GM19328 (cell line): ENCODE measurements around the gene MRPL27.

ENCODE experiments used
- ATAC-seq: cut with Tn5 transposase; IDR thresholded peaks from one replicate; pipeline ENCODE4 v1.9.1; 2021; ENCODE audit warnings: mild to moderate bottlenecking, moderate library complexity; ENCODE audit not compliant: unreplicated experiment

Gene MRPL27

GRCh38 chr17:50388728-50389127 lies 15.7 kb upstream of the MRPL27 start:
- ATAC-seq, result no peak

- ATAC-seq, result no peak
These were observed 13.5 kb upstream of the MRPL27 start for GRCh38 chr17:50386510-50386909.

- ATAC-seq, result no peak
These were observed 9.9 kb upstream of the MRPL27 start for GRCh38 chr17:50382931-50383330.

GRCh38 chr17:50381920-50382319 lies 8.9 kb upstream of the MRPL27 start:
- no peak for ATAC-seq

GRCh38 chr17:50381260-50381815 lies 8.4 kb upstream of the MRPL27 start:
- no peak for ATAC-seq

GRCh38 chr17:50380369-50381259 lies 7.6 kb upstream of the MRPL27 start:
- no peak for ATAC-seq

- ATAC-seq, result no peak
These were observed 6.6 kb upstream of the MRPL27 start for GRCh38 chr17:50379351-50380132.

GRCh38 chr17:50375858-50376538 lies 3.0 kb upstream of the MRPL27 start:
- ATAC-seq, result no peak

GRCh38 chr17:50373705-50374104 lies 721 bp upstream of the MRPL27 start:
- no peak for ATAC-seq

- no peak for ATAC-seq
These were observed 694 bp downstream of the MRPL27 start for GRCh38 chr17:50372222-50372757.

GRCh38 chr17:50371526-50371925 lies 1.5 kb downstream of the MRPL27 start:
- no peak for ATAC-seq

- ATAC-seq, result no peak
These were observed 2.9 kb downstream of the MRPL27 start for GRCh38 chr17:50370052-50370451.

- no peak for ATAC-seq
These were observed 5.6 kb downstream of the MRPL27 start for GRCh38 chr17:50367401-50367800.

- ATAC-seq, result no peak
These were observed 7.2 kb downstream of the MRPL27 start for GRCh38 chr17:50365649-50366393.

GRCh38 chr17:50365165-50365564 lies 7.8 kb downstream of the MRPL27 start:
- no peak for ATAC-seq

GRCh38 chr17:50364715-50365114 lies 8.3 kb downstream of the MRPL27 start:
- no peak for ATAC-seq

- no peak for ATAC-seq
These were observed 8.9 kb downstream of the MRPL27 start for GRCh38 chr17:50364061-50364458.

GRCh38 chr17:50363217-50364060 lies 9.5 kb downstream of the MRPL27 start:
- no peak for ATAC-seq

GRCh38 chr17:50362661-50363060 lies 10.3 kb downstream of the MRPL27 start:
- ATAC-seq, result no peak
